ENCODE results near the gene ZNF552. TPM values are rescaled to one million over a fixed set of nuclear protein-coding genes. Genes with fewer than 3 reads are reported as not detected.

ZNF552 gene
- total RNA-seq, 5 donors from 2014 or later (not counting 1 experiment from before 2014, with no cell fraction given): 12.7 to 18.9 (median 16.2) TPM

DNA sequence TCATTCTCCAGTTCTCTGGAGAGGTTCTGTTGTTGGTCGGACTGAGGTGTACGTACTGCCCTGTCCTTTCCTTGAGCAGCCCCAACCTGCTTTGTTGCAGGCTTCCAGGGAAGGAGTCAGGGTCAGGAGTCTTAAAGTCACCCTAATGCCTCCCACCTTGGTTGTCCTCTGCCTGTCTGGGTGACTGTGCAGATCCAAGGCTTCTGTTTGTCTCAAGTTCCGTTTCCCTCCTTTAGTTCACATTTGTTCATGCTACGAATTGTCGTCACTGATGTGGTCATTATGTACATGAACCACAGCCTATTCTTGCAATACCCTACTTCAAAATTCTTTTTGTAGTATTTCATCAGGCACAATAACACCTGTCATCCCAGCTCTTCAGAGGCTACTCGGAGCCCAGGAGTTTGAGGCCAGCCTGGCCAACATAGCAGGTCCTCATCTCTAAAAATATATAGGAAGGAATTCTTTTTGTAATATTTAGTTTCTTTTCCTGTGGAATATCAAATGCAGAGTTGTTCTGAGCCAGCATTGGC, 37.9 kb downstream of the ZNF552 start:
- Mint-ChIP-seq H3K9me3 (peaks cover 23 to 67% (median 58%) of the 10 kb centered on the region in 3 donors), H3K4me1 (peaks cover 19 to 31% (median 20%) of the 10 kb centered on the region in 3 donors), H3K36me3 (peaks cover 89% of the 10 kb centered on the region), H3K27me3 (no peaks in the 10 kb centered on the region), H3K27ac (no peak overlapping the region), H3K4me3 (peak overlapping the region in 1 of 3 donors; percentile 13)
- H3K27ac ChIP-seq (ENCODE audit: low read length): no peak overlapping the region
- H3K36me3 ChIP-seq (ENCODE audit: control insufficient read depth in 2 of 2, extremely low read depth in 1 of 2, insufficient read depth in 1 of 2, low read length in 1 of 2): peaks cover 26 to 79% of the 10 kb centered on the region in 2 donors
- no peak for ATAC-seq (replicated peaks in 1 of 4)
- DNase-seq: no peak
- H3K4me3 ChIP-seq (ENCODE audit: control insufficient read depth in 1 of 2, extremely low read depth in 1 of 2, low read length in 1 of 2): no peak overlapping the region
- WGBS (ENCODE audit: insufficient coverage): 96% methylated on average over 3 of the region's 6 CpGs
- peaks cover 33% of the 10 kb centered on the region for H3K9me3 ChIP-seq
- ChIA-PET POLR2A (no interaction called here), CTCF (no interaction called here)
- peaks cover 0 to 2% of the 10 kb centered on the region in 2 experiments for H3K4me1 ChIP-seq (ENCODE audit: control insufficient read depth in 1 of 2, extremely low read depth in 1 of 2, insufficient read depth in 2 of 2, low read length in 2 of 2)
- no peaks in the 10 kb centered on the region for H3K27me3 ChIP-seq (replicated peaks in 1 of 2; ENCODE audit: control insufficient read depth in 2 of 2, extremely low read depth in 1 of 2, insufficient read depth in 2 of 2, low read length in 1 of 2)

DNA sequence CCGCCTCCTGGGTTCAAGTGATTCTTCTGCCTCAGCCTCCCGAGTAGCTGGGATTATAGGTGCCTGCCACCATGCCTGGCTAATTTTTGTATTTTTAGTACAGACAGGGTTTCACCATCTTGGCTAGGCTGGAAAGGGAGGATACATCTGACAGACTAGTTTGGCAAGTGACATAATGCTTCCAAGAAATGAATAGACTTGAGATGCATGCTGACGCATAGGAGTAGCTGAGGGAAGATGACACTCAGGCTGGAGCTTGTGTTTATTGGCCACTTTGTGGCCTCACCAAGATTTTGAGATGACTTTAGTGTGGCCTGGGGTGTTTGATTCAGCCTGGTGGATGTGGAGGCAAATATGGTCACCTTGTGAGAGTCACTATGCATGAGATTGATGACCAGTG, 41.2 kb downstream of the ZNF552 start:
- Mint-ChIP-seq H3K27me3 (no peaks in the 10 kb centered on the region), H3K36me3 (peaks cover 76% of the 10 kb centered on the region), H3K9me3 (peaks cover 18 to 43% (median 37%) of the 10 kb centered on the region in 3 donors), H3K4me3 (peak overlapping the region in 1 of 3 donors; percentile 88), H3K4me1 (peaks cover 37 to 53% (median 42%) of the 10 kb centered on the region in 3 donors), H3K27ac (no peak overlapping the region)
- ChIA-PET POLR2A (interaction anchor here in 1 of 2 donors (0.7 kb wide), 1 partner anchor 250 kb away, joined by 19 read pairs; no protein-coding TSS in a partner anchor), CTCF (no interaction called here)
- ATAC-seq (replicated peaks in 1 of 4) (no peak), DNase-seq (no peak)
- H3K4me1 ChIP-seq (ENCODE audit: control insufficient read depth in 1 of 2, extremely low read depth in 1 of 2, insufficient read depth in 2 of 2, low read length in 2 of 2): peaks cover 4 to 27% of the 10 kb centered on the region in 2 experiments
- peak overlapping the region in 1 of 2 donors; percentile 17 for H3K4me3 ChIP-seq (ENCODE audit: control insufficient read depth in 1 of 2, extremely low read depth in 1 of 2, low read length in 1 of 2)
- H3K27ac ChIP-seq (ENCODE audit: low read length): no peak overlapping the region
- H3K9me3 ChIP-seq: peaks cover 8% of the 10 kb centered on the region
- H3K27me3 ChIP-seq (replicated peaks in 1 of 2; ENCODE audit: control insufficient read depth in 2 of 2, extremely low read depth in 1 of 2, insufficient read depth in 2 of 2, low read length in 1 of 2): no peaks in the 10 kb centered on the region
- 83% methylated on average over 1 of the region's 3 CpGs for WGBS (ENCODE audit: insufficient coverage)
- H3K36me3 ChIP-seq (ENCODE audit: control insufficient read depth in 2 of 2, extremely low read depth in 1 of 2, insufficient read depth in 1 of 2, low read length in 1 of 2): peaks cover 19 to 59% of the 10 kb centered on the region in 2 donors

DNA sequence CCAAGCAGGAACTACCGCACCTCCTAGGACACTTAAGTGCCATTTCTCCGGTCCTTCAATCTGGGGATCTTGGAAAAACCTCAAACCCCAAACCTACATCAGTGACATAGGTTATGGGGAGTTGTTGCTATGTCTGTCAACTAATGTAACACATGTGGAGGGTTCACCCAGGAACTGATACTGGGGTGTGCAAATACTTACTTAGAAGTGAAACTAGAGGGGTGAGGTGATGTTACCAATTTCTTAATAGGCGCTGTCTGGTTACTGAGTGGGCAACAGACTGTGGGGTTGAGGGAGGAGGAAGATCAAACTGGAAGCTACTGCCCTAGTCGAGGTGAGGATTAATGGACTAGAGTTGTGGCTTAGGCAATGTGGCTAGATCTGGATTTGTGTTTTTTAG, 43.3 kb downstream of the ZNF552 start:
- Histone ChIP-seq H3K4me1 (ENCODE audit: control insufficient read depth in 1 of 2, extremely low read depth in 1 of 2, insufficient read depth in 2 of 2, low read length in 2 of 2) (peaks cover 4 to 27% of the 10 kb centered on the region in 2 experiments), H3K9me3 (peaks cover 2% of the 10 kb centered on the region), H3K27ac (ENCODE audit: low read length) (no peak overlapping the region), H3K4me3 (ENCODE audit: control insufficient read depth in 1 of 2, extremely low read depth in 1 of 2, low read length in 1 of 2) (no peak overlapping the region), H3K27me3 (replicated peaks in 1 of 2; ENCODE audit: control insufficient read depth in 2 of 2, extremely low read depth in 1 of 2, insufficient read depth in 2 of 2, low read length in 1 of 2) (no peaks in the 10 kb centered on the region), H3K36me3 (ENCODE audit: control insufficient read depth in 2 of 2, extremely low read depth in 1 of 2, insufficient read depth in 1 of 2, low read length in 1 of 2) (peaks cover 11 to 38% of the 10 kb centered on the region in 2 donors)
- H3K27me3 Mint-ChIP-seq: no peaks in the 10 kb centered on the region
- peaks cover 59% of the 10 kb centered on the region for H3K36me3 Mint-ChIP-seq
- 84% methylated on average over 2 of the region's 4 CpGs for WGBS (ENCODE audit: insufficient coverage)
- ChIA-PET CTCF (no interaction called here), POLR2A (no interaction called here)
- H3K4me3 Mint-ChIP-seq: peak overlapping the region; percentile 57 to 94 (median 88)
- DNase-seq (no peak), ATAC-seq (replicated peaks in 1 of 4) (no peak)
- H3K4me1 Mint-ChIP-seq: peaks cover 37 to 48% (median 42%) of the 10 kb centered on the region in 3 donors
- H3K27ac Mint-ChIP-seq: no peak overlapping the region
- peaks cover 8 to 28% (median 28%) of the 10 kb centered on the region in 3 donors for H3K9me3 Mint-ChIP-seq

DNA sequence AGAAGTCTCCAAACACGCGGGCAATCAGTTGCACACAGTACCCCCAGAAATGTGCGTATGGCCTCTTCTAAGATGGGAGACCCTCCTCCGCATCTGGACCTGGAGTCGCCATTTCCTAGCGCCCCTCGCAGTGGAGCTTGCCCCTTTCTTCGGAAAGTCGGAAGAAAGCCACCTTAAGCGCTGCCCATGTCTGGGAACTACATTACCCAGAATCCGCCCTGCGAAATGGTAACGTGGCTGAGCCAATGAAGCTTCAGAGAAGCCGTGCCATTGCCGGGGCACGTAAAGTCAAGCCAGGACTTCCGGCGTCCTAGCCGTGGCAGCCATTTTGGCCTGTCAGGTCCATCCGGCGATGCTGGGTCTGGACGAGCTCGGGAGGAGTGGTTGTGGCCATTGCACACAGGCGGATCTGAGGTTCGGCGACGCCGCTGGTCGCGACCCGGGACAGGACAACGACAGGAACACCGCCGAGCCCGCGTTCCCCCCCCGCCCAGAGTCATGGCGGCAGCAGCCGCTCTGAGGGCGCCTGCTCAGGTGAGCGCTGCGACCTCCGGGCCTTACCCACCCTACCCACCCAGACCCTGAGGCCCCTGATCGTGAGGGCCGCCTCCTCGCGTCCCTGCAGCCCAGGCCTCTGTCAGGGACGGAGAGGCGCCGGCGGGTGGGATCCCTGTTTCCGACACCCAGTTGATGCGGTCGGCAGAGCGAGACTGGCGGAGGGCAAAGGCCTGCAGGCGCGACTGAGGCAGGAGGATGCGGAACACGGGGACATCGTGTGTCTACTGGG, 45.2 kb downstream of the ZNF552 start, which contains the start of gene ZNF586:
Gene ZNF586, plus strand, starts transcription at position 332 of the 787 bp plus-strand sequence. Its CDS starts 167 bp downstream, at position 499.
- peaks cover 1% of the 10 kb centered on the region for H3K9me3 ChIP-seq
- peaks cover 4 to 27% of the 10 kb centered on the region in 2 experiments for H3K4me1 ChIP-seq (ENCODE audit: control insufficient read depth in 1 of 2, extremely low read depth in 1 of 2, insufficient read depth in 2 of 2, low read length in 2 of 2)
- ATAC-seq (replicated peaks in 1 of 4) (peak; percentile 99 to 100 (median 100)), DNase-seq (peak; percentile 70 to 92 (median 81))
- H3K4me3 Mint-ChIP-seq: peak within 1 kb of the TSS; percentile 88 to 97 (median 94)
- no peaks in the 10 kb centered on the region for H3K27me3 Mint-ChIP-seq
- peaks cover 51% of the 10 kb centered on the region for H3K36me3 Mint-ChIP-seq
- ChIA-PET POLR2A (interaction anchor here (0.6 to 0.9 kb wide), 5 partner anchors 12 to 620 kb away, joined by 3 to 5 read pairs (median 3); no protein-coding TSS in a partner anchor), CTCF (interaction anchor here in 1 of 2 donors (0.7 to 1.0 kb wide), 2 partner anchors 25 to 42 kb away, joined by 3 to 5 read pairs; partner anchors contain the start of gene ZNF671)
- H3K27ac ChIP-seq (ENCODE audit: low read length): peak within 1 kb of the TSS; percentile 90
- peaks cover 33 to 39% (median 36%) of the 10 kb centered on the region in 3 donors for H3K4me1 Mint-ChIP-seq
- no peaks in the 10 kb centered on the region for H3K27me3 ChIP-seq (replicated peaks in 1 of 2; ENCODE audit: control insufficient read depth in 2 of 2, extremely low read depth in 1 of 2, insufficient read depth in 2 of 2, low read length in 1 of 2)
- H3K36me3 ChIP-seq (ENCODE audit: control insufficient read depth in 2 of 2, extremely low read depth in 1 of 2, insufficient read depth in 1 of 2, low read length in 1 of 2): peaks cover 0 to 26% of the 10 kb centered on the region in 2 donors
- H3K27ac Mint-ChIP-seq: peak within 1 kb of the TSS; percentile 87 to 95
- H3K9me3 Mint-ChIP-seq: peaks cover 5 to 26% (median 25%) of the 10 kb centered on the region in 3 donors
- peak within 1 kb of the TSS; percentile 76 to 95 for H3K4me3 ChIP-seq (ENCODE audit: control insufficient read depth in 1 of 2, extremely low read depth in 1 of 2, low read length in 1 of 2)
- 3% methylated on average over 60 of the region's 61 CpGs for WGBS (ENCODE audit: insufficient coverage)

DNA sequence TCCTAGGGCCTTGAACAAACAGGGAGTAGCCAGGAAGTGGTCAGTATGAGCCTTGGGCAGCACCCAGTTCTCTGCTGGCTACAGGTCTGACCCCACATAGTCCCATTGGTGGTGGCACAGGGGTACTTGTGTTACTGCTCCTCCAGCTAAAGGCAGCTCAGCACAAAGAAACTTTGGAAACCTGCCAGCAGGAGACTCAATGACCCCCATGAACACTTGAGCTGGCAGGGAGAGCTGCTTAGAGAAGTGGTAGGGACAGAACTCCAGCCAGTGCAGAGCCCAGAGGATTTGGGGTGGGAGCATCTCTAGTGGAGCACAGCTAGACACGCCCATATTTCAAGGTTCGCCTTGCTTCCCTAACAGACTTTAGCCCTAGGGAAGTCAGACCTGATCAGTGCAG, 55.6 kb downstream of the ZNF552 start:
- Histone ChIP-seq H3K36me3 (ENCODE audit: control insufficient read depth in 2 of 2, extremely low read depth in 1 of 2, insufficient read depth in 1 of 2, low read length in 1 of 2) (peaks cover 16 to 22% of the 10 kb centered on the region in 2 donors), H3K27ac (ENCODE audit: low read length) (no peak overlapping the region), H3K9me3 (peaks cover 12% of the 10 kb centered on the region), H3K27me3 (replicated peaks in 1 of 2; ENCODE audit: control insufficient read depth in 2 of 2, extremely low read depth in 1 of 2, insufficient read depth in 2 of 2, low read length in 1 of 2) (no peaks in the 10 kb centered on the region), H3K4me1 (ENCODE audit: control insufficient read depth in 1 of 2, extremely low read depth in 1 of 2, insufficient read depth in 2 of 2, low read length in 2 of 2) (no peaks in the 10 kb centered on the region), H3K4me3 (ENCODE audit: control insufficient read depth in 1 of 2, extremely low read depth in 1 of 2, low read length in 1 of 2) (no peak overlapping the region)
- ChIA-PET CTCF (no interaction called here), POLR2A (interaction anchor here in 1 of 2 donors (0.6 kb wide), 1 partner anchor 138 kb away, joined by 3 read pairs; no protein-coding TSS in a partner anchor)
- 100% methylated on average over 2 of the region's 2 CpGs for WGBS (ENCODE audit: insufficient coverage)
- no peak for ATAC-seq (replicated peaks in 1 of 4)
- no peak overlapping the region for H3K4me3 Mint-ChIP-seq
- H3K36me3 Mint-ChIP-seq: peaks cover 86% of the 10 kb centered on the region
- H3K9me3 Mint-ChIP-seq: peaks cover 4 to 43% (median 34%) of the 10 kb centered on the region in 3 donors
- DNase-seq: no peak
- H3K4me1 Mint-ChIP-seq: no peaks in the 10 kb centered on the region
- no peaks in the 10 kb centered on the region for H3K27me3 Mint-ChIP-seq
- no peak overlapping the region for H3K27ac Mint-ChIP-seq

DNA sequence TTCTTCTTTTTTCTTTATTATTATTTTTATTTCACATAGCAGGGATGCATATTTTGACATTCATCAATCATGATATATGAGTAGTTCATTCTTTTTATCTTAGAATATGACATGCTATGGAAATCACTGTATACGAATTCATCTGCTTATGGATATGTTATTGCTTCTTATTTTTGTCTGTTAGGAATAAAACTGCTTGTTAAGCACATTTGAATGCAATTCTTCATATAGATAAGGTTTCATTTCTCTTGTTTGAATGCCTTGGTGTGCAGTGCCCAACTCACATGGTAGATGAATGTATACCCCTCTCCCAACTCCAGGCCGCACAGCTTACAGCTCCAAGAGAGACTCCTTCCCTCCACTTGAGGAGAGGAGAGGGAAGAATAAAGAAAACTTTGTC, 56.8 kb downstream of the ZNF552 start:
- Histone ChIP-seq H3K36me3 (ENCODE audit: control insufficient read depth in 2 of 2, extremely low read depth in 1 of 2, insufficient read depth in 1 of 2, low read length in 1 of 2) (peaks cover 14 to 29% of the 10 kb centered on the region in 2 donors), H3K9me3 (peaks cover 18% of the 10 kb centered on the region), H3K27me3 (replicated peaks in 1 of 2; ENCODE audit: control insufficient read depth in 2 of 2, extremely low read depth in 1 of 2, insufficient read depth in 2 of 2, low read length in 1 of 2) (no peaks in the 10 kb centered on the region), H3K4me1 (ENCODE audit: control insufficient read depth in 1 of 2, extremely low read depth in 1 of 2, insufficient read depth in 2 of 2, low read length in 2 of 2) (no peaks in the 10 kb centered on the region), H3K4me3 (ENCODE audit: control insufficient read depth in 1 of 2, extremely low read depth in 1 of 2, low read length in 1 of 2) (no peak overlapping the region), H3K27ac (ENCODE audit: low read length) (no peak overlapping the region)
- Mint-ChIP-seq H3K36me3 (peaks cover 88% of the 10 kb centered on the region), H3K4me1 (no peaks in the 10 kb centered on the region), H3K4me3 (no peak overlapping the region), H3K9me3 (peaks cover 4 to 49% (median 44%) of the 10 kb centered on the region in 3 donors), H3K27ac (no peak overlapping the region), H3K27me3 (no peaks in the 10 kb centered on the region)
- ChIA-PET POLR2A (interaction anchor here in 1 of 2 donors (0.6 kb wide), 1 partner anchor 11 kb away, joined by 3 read pairs; the partner anchor contains the start of gene ZNF586), CTCF (interaction anchor here in 1 of 2 donors (0.5 kb wide), 1 partner anchor 15 kb away, joined by 5 read pairs; no protein-coding TSS in a partner anchor)
- WGBS (ENCODE audit: insufficient coverage): no CpG with 5 or more reads among the region's 2 CpGs
- DNase-seq (no peak), ATAC-seq (replicated peaks in 1 of 4) (no peak)

Data from T-cell (primary cell).